NCI-H1092 (cell line): ENCODE data around the gene CAPN15.

Source experiments
- DNase-seq: peaks from one replicate; lab custom pipeline; 2025; lab: John Stamatoyannopoulos, UW

The CAPN15 gene

DNA sequence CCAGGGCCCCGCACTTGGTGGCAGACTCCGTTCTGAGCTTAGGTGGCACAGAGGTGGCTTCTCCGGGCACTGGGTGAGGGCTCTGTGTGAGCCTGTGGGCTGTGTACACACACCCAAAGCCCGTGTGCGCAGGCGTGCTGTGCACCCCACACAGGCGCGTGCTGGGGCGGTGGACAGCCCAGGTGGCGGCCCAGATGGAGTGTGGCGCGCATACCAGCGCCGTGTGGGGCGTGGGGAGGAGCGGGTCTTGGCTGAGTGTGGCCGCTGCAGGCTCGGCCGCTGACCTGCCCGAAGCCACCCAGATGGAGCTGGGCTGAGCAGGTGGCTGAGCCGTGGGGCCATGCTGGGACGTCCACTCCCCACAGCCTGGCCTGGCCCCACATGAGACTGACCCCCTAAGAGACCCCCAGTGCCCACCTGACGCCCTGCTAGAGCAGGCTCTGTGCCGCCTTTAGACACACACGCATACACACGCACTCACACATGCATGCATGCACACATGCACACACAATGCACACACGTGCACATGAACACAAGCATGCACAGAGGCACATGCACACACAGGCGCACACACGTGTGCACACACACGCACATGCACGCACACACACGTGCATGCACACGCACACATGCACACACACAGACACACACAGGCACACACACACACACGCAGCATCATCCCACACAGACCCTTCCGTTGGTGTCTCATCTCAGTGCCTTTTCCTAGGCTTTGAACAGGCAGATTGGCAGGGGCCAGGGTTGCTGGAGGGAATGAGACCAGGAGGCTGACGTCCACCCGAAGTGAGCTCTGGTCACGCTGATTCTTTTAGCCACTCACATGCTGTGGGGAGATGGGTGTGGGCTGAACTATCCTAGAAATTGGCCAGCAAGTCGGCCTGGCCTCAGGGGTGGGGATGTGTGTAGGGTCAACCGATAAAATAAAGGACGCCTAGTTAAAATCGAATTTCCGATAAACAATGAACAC lies 34.7 kb downstream of the CAPN15 start:
- DNase-seq = no peak

DNA sequence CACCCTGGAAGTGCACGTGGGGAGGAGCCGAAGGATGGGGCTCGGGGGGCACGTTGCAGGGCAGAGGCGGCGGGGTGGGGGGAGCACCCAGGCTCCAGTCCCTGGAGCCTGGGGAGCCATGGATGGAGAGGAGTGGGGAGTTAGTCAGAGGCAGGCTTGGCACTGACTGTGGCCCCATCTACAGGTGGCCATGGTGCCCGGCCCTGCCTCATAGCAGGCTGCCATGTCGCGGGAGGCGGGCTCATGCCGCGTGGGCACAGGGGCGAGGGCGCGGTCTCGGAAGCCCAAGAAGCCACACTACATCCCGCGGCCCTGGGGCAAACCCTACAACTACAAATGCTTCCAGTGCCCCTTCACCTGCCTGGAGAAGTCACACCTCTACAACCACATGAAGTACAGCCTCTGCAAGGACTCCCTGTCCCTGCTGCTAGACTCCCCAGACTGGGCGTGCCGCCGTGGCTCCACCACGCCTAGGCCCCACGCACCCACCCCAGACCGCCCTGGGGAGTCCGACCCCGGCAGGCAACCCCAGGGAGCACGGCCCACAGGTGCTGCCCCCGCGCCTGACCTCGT lies 35.6 kb downstream of the CAPN15 start:
- no peak for DNase-seq

DNA sequence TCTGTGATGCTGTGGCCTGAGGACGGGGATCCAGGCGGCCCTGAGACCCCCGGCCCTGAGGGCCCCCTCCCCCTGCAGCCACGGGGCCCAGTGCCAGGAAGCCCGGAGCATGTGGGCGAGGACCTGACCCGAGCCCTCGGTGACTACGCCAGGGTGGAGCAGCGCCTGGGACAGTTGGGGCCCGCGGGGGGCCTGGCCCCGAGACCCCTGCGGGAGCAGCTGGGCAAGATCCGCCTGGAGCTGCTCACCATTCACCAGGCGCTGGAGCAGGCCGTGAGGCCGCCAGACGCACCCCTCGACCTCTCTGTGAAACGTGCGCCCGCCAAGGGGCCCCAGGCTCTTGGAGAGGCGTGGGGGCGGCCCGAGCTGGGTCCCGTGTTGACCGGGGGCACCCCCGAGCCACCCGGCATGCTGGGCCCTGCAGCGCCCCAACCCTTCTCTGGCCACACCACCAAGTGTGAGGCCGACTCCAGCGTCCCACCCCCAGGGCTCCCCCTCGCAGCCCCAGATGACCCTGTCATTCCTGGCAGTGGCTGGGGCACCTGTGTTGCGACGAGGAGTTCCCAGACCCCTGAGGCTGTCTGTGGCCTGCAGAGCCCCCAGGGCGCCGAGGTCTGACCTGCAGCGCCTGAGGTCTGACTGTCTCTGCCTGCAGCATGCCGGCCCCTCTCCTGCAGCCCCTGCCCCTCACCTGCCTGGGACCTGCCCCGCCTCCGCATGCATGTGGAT lies 37.3 kb downstream of the CAPN15 start:
- no peak for DNase-seq

DNA sequence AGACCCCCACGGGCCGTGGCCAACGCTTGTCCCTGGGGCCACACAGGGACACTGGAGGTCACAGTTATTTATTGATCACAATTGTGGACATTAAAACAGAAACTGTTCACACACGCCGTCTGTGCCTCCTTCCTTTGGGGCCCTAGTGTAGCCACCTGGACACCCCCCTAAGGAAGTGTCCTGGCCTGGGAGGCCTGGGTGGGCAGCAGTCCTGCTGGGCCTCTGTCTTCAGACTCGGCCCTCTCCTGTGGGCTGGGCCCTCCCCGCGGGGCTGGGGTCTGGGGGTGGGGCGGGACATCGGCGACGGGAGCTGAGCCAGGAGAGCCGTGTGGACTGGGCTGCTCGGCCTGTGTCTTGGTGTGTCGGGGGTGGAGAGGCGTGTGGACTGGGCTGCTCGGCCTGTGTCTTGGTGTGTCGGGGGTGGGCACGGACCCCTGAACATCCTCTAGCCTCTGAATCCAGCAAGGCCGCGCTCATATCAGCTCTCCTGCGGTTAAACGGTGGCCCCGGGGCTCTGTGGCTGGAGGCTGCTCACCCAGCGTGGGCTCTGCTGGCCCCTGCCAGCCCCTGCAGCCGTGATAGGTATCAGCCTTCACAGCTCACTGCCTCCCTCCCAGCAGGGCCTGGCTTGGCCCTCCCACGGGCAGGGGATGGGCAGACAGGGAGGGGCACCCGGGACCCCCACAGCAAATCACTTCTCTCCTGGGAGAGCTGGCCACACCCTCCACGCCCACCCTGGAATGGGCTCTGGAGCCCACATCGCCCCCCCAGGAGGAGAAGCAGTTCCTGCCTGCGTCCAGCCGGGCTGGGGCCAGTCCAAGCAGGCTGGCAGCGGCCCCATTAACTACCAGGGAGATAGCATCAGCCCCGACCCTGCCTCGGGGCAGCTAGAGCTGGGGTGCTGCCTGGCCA lies 38.2 kb downstream of the CAPN15 start:
- no peak for DNase-seq

DNA sequence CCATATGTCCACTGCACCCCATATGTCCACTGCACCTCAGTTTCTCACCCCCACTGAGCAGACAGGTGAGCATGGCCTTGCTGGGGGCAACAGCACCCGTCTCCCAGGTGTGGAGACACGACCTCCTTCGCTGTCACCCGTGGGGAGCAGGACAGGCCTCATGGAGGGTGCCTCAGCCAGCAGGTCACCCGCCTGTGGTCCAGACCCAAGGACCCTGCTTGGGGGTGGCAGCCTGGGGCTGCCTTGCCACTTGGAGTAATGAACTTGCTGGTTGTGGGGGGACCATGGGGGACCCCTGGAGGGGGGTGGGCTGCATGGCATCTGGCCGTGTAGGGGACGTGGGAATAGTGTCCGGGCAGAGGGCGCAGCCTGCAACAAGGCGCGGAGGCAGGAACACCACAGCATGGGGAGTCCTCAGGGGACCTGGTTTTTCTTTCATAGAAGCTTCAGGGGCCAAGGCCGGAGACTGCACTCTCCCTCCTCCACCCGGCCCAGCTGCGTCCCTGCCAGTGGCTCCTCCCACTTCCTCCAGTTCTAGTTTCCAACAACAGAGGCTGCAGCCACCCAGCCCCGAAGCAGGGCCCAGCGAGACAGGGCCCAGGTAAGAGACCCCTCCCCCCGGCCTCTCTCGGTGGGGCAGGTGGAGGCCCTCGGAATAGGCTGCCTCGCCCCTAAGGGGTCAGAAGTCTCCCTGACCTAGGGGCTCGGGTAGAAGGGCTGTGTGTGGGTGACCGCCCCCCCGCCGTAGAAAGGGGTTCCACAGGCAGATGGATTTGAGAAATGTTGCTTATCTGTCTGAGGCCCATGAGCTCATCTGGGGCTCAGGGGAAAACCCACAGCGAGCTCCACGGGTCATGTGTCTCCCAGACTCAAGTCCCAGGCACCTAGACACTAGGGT lies 39.2 kb downstream of the CAPN15 start, which contains the start of gene NHLRC4:
Gene NHLRC4, plus strand, starts transcription at position 531 of the 898 bp plus-strand sequence. CDS start 1,043 bp downstream, outside the sequence.
- no peak for DNase-seq

DNA sequence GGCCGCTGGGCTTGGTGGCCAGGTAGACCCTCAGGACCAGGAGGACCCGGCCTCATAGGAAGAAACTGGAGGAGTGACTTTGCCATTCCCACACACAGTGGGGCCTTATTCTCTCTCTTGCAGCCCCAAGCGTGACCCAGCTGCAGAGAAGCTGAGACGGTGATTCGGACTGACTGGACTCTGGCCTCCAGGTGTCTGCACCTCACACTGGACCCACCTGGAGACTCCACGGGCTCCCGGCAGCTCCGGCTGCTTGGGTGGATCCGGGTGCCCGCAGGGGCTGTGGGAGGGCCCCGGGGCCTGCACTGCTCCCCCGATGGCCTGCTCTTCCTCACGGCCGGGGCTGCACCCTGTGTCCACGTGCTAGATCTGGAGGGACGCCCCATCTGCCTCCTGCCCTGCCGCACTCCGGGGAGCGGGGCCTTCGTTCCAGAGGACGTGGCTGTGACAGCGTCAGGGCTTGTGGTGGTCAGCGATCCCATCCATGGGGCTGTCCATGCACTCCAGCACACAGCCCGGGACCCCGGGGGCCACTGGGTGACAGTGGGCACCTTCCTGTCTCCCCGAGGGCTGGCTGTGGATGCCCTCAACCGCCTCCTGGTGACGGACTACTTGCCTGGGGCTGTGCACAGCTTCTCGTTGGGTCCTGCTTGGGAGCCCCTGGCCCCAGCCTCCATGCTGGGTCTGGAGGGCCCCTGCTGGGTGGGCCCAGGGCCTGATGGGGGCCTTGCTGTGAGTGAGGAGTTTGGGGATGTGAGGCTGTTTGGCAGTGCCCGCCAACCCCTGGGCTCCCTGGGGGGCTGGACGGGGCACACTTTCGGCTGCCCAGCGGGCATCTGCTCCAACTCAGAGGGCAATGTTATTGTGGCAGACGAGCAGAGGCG lies 40.1 kb downstream of the CAPN15 start:
- DNase-seq = no peak

DNA sequence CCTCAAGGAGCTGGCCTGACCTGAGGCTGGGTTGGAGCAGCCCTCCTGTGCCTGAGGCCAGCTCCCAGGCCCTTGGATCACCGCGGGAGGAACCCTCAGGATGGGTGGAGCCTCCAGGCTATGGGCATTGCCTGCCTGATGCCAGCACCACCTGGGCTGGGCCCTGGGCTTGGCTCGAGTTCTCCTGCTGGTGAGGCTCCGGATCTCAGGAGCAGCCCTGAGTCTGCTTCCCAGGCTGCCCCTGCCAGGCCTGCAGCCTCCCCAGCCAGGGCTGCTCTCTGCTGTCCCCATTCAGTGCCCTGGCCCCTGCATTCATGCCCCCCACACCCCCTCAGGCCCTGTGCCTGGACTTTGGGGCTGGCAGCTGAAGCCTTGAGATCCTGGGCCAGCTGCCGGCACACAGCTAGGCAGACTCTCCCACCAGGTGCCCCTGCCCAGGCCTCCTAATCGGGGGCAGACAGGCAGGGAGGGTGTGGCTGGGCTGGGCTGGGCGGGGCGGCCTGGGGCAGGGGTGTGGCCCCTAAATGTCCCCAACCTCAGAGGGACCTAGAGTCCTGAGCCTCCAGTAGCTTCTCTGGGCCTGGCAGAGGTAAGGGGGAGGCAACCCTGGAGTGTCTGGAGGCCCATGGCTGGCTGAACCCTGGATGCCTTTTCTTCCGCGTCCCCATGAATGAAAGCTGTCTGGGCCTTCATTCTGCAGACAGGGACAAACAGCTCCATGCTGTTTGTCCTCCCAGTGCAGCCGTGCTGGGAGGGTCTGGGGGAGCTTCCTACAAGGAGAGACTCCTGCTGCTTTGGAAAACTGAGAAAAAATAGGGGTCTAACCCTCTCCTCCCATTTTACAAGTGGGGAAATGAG lies 41.1 kb downstream of the CAPN15 start:
- no peak for DNase-seq

DNA sequence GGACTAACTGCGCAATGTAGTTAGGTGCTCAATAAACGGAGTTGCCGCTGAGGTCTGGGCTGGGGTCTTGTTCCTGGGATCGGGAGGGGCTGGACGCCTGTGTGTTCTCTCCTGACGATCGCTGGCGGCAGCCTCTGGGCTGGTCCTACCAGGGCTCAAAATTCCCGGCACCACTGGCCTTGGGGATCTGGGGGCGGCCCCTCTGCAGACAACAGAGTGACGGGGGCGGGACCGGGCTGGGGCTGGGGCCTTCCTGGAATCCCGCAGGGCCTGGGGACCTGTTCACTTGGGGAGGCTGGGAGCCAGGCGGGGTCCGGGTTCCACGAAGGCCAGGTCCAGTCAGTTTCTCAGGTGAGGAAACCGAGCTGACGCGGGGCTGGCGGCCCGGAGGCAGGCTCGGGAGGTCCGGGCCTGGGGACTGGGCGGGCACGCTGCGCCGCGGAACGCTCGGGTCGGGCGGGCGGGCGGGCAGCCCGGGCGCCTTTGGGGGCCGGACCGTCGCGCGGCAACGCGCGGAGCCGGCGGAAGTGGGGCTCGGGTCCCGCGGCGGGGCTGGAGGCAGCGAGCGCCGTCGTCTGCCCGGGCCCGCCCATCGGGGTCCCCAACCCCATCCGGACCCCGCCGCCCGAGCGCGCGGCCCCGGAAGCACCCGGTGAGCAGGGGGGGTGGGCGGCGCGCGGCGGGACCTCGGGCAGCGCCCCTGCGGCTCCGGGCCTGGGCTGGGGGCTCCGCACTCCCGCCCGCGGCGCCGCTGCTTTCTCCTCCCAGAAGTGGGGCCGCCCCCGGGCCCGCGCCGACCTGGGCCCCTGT lies 42.1 kb downstream of the CAPN15 start, which contains the start of gene PIGQ:
Gene PIGQ, plus strand, starts transcription at position 524 of the 810 bp plus-strand sequence. CDS start 4,107 bp downstream, outside the sequence.
- DNase-seq = no peak

DNA sequence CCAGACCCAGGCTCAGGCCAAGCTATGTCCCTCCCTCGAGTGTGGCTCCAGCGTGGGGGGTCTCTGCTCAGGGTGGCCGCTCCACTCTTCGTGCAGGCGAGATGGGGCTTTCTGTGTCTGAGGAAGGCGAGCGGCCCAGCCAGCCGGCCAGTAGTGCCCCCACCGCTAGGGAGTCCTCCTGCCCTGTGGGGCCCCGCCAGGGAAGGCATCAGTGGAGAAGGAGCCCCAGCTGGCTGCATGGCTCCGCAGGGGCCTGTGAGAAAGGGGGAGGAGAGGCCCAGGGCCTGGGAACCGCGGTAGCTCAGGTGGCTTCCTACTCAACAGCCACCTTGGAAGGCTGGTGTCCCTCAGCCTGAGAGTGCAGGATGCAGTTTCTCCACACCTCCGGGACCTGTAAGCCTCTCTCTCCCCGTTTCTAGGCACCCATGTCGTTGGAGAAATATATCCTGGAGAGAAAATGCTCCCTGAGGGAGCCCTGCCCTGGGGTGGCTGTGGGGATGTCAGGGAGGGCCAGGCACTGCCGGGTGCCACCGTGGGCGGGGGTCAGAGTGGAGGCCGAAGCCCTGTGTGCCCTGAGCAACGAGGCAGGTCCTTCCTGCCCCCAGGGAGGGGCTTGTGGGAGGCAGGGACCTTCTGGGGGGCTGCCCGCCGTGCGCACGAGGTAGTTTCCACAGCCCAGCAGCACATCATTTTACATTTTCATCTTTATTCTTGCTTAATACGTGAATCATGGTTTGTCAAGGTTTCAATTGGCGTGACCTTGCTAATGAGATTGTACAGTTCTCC lies 45.5 kb downstream of the CAPN15 start:
- DNase-seq = no peak

DNA sequence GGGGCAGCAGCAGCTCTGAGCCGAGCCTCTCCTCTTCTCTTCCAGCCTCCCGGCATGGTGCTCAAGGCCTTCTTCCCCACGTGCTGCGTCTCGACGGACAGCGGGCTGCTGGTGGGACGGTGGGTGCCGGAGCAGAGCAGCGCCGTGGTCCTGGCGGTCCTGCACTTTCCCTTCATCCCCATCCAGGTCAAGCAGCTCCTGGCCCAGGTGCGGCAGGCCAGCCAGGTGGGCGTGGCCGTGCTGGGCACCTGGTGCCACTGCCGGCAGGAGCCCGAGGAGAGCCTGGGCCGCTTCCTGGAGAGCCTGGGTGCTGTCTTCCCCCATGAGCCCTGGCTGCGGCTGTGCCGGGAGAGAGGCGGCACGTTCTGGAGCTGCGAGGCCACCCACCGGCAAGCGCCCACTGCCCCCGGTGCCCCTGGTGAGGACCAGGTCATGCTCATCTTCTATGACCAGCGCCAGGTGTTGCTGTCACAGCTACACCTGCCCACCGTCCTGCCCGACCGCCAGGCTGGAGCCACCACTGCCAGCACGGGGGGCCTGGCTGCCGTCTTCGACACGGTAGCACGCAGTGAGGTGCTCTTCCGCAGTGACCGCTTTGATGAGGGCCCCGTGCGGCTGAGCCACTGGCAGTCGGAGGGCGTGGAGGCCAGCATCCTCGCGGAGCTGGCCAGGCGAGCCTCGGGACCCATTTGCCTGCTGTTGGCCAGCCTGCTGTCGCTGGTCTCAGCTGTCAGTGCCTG lies 46.7 kb downstream of the CAPN15 start:
- DNase-seq = no peak

DNA sequence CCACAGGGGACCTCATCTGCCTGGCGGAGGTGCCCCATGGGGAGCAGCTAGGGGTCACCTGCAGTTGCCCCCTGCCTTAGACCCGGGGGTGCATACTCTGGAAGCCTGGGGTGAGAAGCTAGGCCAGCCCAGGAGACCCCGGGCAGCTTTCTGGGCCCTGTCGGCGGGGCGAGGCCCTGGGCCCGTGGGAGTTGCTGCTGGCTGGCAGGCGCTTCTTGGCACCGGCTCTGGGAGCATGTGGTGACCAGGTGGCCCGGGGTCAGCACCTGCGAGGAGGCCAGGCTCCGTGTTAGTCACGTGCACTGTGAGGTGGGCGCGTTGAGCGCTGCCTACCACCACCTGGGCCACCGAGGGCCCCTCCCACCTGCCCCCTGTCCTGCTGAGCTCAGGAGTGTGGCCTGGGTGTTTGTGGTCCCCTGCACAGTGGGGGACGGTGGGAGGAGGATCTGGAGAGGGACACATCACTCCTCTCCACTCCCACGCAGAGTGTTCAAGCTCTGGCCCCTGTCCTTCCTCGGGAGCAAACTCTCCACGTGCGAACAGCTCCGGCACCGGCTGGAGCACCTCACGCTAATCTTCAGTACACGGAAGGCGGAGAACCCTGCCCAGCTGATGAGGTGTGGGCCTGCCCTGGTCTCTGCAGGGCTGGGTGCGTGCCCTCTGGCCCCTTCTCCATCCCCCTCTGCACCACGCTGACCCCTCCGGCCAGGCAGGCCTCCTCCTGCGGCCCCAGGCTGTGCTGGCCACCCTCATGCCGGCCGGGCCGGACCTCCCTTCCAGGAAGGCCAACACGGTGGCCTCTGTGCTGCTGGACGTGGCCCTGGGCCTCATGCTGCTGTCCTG lies 48.1 kb downstream of the CAPN15 start:
- DNase-seq = no peak

DNA sequence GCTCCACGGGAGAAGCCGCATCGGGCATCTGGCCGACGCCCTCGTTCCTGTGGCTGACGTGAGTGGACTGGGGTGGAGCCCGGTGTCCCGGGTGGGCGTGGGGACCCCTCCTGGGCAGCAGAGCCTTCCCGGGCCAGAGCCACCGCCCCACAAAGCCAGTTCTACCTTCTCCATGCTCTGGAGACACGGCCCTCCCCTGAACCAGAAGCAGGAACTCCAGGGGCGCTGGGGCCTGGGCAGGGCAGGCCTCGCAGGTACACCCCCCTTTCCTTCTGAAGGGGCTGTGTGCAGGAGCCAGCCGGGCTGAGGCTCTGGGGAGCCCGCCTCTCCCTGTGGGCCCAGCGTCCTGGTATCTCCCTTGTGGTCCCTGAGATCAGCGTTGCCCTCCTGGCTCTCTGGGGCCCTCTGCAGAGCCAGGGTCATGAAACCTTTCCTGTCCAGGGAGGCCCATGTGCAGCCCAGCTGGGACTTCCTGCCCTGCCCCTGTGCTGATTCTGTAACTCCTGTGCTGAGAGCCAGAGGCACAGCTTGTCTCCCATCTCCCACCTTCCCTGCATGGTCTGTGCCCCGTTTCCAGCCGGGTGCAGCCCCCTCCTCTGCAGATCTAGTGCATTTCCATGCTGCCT lies 48.8 kb downstream of the CAPN15 start:
- no peak for DNase-seq

DNA sequence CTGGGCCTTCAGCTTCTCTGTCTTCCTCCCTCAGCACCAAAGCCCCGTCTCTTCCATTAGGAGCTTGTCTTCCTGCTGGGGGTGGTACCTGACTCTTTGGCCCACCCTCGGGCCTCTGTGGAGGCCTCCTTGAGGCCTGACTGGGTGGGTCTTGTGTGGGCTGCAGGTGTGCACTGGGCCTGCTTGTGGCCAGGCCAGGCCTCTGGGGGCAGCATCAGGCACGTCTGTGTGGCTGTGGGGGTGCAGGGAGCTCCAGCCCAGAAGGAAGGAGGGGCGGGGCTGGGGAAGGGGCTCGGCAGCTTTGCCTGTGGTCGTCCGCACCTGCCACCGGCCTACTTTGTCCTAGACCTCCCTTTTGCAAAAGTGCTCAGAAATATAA lies 49.3 kb downstream of the CAPN15 start:
- no peak for DNase-seq

DNA sequence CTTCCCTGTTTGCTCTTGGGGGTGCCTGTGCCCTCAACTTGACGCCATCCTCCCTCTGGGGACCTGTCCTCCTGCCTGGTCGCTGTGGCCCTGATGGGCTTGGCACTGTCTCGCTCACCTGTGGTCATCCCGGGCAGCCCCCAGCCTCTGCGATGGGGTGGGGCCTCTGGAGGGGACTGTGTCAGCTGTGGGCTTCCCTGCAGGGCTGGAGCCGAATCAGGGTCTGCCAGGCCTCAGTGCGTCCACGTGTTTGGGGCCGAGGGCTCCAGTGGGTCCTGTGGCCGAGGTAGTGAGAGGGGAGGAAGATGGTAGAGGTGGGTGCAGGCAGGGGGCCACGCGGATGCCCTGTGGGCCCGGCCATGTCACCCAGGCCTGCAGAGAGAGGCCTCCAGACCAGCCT lies 50.3 kb downstream of the CAPN15 start:
- no peak for DNase-seq
